HTERT RPE-1 (cell line): ENCODE measurements around the gene CCNG2.

Source experiments
- in situ Hi-C: fragments of 300-500 bp; cut with MboI; formaldehyde crosslinking; loops from 4 replicates; pipeline ENCODE4 v1.14.3; 2020; ENCODE audit warnings: low sequenced_read_pairs

Gene CCNG2

DNA sequence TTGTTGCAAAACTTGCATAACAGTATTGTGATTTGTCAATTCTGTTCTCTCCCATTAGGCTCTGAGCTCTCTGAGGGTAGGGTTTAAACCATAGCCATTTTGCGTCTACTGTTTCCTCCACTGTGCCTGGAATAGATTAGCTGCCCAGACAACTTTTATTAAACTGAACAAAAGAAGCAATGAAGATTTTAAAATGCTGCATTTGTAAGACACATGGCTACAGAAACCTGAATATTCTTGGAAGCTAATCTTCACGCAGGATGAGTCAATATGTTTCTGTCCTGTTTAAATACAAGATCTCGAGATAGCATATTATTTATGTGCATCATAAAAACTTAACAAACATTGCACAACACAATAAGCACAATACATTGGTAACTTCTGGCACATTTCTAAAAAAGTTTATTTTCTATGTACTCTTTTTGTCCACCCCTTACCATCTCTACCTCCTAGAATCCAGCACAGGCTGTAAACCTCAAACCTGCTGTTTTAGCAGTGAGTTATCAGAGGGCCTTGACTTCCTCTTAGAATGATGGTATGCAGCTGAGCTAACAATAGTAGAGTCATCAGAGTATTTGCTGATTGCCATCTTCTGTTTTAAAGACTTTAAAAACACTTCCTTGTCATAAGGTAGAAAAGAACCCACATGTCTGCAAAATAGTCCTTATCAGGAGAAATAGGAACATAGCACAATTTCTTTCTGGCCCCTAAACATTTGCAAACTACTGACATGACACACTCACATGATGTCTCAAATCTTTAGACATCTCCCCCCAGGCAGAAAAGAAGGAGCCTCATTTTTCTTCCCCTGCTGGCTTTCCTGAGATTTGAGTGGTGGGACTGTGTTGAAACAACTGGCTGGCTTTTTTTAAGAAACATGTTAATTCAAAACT, 10.6 kb upstream of the CCNG2 start:
- in situ Hi-C loops: no loop called here

DNA sequence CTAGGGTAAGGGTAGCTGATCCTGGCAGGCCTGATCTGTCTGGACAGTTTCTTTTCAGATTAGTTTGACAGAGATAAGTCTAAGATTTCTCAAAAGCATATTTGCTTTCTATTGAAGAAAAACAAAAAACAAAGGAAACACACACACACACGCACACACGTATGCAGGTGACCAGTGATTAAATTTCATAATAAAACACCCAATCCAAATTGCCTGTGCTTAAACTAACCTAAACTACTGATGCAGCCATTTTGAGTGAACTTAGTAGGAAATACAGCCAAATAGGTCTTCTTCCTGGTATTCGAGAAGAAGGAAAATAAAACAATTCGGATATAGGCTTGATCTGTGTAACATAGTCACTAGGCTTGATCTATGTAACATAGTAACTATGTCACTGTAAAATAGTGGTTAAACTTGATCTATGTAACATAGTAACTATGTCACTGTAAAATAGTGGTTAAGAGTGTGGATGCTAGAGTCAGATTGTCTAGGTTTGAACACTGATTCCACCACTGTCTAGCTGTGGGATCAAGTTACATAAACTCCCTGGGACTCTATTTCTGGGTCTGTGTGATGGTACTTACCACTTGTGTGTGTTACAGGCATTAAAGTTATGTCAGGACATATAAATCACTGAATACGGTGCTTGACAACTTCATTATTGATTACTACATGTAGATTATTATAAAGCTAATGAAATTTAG, 9.8 kb upstream of the CCNG2 start:
- in situ Hi-C loops: no loop called here

DNA sequence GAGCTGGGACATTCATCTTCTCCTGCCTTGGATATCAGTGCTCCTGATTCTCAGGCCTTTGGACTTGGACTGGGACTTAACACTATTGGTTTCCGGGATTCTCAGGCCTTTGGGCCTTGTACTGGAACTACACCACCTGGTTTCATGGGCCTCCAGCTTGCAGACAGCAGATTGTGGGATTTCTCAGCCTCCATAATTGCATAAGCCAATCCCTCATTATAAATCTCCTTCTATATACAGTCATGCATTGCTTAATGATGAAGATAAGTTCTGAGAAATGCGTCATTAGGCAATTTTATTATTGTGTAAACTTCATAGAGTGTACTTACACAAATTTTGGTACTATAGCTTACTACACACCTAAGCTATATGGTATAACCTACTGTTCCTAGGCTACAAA, 8.9 kb upstream of the CCNG2 start:
- in situ Hi-C loops: no loop called here

DNA sequence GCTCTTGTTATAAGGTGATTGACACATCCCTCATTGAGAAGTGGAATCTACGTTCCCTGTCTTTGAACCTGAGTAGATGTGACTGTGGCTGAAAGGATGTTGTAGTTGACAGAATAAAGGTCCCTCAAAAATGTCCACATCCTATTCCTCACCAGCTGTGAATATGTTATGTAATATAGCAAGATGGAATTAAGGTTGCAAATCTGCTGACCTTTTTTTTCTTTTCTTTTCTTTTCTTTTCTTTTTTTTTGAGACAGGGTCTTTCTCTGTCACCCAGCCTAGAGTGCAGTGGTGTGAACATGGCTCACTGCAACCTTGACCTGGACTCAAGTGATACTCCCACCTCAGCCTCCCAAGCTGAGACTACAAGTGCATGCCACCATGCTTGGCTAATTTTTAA, 7.2 kb upstream of the CCNG2 start:
- in situ Hi-C loops: no loop called here

DNA sequence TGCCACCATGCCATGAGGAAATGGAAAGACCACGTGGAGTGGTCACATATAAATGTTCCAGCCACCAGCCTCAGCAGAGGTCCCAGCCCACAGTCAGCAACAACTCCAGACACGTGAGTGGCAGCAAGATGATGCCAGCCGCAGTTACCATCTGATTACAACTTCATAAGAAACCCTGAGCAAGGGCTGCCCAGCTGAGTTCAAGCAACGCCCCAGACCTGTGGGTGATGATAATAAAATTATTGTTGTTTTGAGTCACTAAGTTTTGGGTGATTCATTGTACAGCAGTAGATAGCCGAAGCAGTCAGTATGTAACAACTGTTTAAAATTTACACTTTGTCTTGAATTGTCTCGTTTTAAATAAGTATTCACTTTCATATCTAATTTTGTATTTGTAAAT, 5.8 kb upstream of the CCNG2 start:
- in situ Hi-C loops: no loop called here

DNA sequence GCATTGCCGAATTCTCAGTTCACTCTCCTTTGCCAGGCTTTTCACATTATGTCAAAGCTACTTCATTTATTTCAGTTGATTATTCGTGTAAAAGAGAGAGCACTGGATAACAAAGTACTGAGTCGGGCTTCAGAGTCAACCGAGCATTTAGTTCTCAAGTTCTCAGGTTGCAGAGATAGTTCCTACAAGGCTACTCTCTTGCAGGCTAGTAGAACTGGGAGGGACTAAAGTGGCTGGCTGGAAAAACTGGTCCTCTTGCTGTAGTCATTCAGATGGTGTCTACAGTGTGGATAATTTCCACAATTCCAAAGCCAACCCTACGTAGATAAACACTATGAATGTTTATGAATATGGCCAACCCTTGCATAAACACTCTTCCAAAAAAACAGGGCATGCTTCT, 4.6 kb upstream of the CCNG2 start:
- in situ Hi-C loops: no loop called here

DNA sequence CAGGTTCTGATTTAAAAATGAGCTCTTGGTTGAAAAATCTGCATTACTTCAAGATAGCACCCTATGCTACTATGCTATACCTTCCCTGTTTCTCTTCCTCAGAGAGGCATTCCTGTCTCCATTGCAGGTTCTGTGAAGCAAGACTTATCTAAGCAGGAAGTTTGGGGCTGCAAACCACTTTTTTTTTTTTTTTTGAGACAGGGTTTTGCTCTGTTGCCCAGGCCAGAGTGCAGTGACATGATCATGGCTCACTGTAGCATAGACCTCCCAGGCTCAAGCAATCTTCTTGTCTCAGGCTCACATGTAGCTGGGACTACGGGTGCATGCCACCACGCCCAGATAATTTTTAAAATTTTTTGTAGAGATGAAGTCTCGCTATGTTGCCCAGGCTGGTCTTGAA, 4.0 kb upstream of the CCNG2 start:
- in situ Hi-C loops: no loop called here

DNA sequence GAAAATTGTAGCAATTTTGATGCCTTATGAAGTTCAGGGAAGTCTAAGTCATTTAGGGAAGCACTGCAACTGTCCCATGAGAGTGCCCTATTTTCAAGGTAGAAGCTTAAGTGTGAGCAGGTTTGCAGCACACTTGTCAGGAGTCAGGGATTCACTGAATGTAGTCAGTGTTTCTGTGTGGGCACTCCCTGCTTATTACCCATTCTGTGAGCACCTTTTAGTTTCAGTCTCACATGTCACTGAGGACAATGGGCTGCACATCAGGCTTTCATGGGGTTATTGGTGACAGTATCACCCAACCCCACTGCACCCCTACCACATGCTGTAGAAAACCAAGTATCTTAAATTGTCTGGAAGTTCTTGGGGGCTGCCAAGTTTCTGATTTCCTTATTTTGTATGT, 2.9 kb upstream of the CCNG2 start:
- in situ Hi-C loops: no loop called here

DNA sequence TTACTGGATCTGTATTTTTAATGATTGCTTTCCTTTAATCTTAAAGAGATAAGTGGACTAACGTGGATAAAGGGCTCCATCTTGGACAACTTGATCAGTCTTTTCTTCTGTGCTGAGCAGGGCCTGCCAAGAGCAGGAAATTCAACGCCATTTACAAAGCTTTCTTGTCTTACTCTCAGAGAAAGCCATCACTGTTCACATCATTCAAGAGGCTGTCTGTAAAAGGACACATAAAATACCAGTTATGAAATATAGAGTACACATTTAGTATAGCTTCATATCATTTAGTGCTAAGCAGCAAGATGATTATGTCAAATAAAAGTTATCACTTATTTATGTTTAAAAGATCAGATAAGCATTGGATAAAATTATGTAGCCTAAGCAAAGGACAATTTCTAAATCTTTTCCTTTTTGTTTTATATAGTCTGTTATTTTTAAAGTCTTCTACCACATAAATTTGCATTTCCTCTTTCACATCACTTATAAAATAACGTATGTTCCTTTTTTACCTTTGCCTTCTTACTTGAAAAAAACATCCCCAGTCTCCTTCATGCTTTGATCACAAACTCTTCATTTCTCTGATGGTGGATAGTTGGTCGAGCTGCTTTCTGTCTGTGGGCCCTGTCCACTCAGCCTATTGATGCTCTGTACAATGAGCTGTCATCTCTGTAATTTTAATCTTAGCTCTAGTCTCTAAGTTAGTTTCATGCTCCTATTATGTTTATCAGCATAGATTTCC, 2.1 kb upstream of the CCNG2 start:
- in situ Hi-C loops: no loop called here

DNA sequence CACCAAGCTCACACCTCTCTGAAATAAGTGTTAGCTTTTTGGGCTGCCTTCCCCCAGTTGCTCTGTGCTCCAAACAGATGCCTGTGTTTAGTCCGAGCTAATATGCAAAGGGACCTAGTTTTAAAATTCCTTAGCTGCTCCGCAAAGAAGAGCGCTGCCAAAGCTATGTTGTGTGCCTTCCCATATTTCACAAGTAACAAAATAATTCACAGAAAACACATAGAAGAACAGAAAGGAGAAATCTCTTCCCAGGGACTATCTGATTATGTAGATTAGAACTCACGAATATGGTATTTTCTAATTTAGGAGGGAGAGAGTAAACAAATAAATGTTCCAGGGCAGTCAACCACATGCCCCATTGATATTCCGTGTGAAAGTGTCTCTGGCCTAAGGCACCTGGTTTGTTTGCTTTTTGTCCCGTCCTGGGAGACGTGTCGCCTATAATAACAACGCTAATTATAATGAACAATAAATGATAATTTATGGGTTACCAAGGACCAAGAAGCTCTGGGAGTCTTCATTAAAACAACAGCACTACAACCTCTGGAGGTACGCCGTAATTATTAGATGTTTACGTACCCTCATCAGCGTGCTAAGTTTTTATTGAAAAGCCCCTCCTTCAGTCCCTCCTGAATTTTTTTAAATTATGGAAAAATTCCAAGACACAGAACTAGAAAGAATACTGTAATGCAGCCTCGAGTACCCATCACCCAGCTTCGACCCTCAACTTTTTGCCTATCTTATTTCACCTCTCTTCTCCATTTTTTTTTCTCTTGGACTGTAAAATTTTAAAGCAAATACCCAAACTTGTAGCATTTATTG, 1.2 kb upstream of the CCNG2 start:
- in situ Hi-C loops: no loop called here

DNA sequence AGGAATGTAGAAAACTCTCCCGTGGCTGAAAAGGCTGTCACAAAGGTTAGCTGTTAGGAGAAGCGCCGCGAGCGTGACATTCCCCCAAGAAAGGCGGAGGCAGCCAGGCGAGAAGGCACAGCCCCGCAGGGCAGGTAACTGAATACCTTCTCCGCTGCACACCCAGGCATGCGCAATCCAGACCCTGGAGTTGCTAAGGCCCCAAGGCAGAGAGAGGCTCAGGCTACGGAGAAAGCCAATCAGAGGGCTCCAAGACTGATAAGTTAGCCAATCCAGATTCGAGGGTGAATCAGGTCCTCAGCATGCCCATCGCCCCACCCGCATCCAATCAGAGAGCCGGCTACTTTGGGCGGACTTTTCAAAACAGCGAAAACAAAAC, 485 bp upstream of the CCNG2 start:
- in situ Hi-C loops: no loop called here

DNA sequence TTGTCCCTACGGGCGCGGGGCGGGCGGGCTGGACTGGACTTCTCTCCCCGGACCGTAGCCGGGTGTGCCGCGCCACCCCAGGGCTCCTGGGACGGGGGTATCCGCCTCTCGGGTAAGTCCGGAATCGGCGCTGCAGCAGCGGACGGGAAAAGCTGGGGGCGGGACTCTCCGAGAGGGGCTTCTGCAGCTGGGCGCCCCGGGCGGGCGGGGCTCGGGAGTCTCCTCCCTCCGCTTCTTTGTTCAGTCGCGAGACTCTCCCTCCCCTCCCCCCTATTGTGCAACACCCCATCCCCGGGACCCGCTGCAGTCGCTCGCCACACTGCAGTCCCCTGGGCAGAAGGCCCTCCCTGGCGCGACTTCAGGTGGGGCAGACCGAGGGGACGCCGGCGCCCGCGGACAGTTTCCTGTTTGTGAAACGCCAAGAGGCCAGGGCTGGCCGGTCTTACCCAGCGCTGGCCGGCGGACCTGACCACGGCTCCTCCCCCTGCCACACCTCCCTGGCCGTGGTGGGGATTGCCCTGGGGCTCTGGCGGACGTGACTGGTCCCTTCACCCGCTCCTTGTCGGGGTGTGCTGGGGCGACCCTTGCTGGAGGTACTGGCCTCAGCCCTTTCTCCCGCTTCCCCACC, 966 bp downstream of the CCNG2 start:
- in situ Hi-C loops: no loop called here

DNA sequence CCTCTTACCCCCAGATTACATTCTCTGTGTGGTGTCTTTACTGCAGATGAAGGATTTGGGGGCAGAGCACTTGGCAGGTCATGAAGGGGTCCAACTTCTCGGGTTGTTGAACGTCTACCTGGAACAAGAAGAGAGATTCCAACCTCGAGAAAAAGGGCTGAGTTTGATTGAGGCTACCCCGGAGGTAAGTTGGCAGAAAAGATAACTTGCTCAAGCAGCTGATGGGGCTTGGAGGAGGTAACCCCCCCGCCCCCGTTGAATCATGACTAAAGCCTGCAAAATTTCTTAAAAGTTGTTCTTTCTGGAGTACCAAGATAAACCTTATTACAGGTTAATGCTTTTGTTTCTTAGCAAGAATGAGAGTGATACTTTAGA, 1.5 kb downstream of the CCNG2 start:
- in situ Hi-C loops: no loop called here

DNA sequence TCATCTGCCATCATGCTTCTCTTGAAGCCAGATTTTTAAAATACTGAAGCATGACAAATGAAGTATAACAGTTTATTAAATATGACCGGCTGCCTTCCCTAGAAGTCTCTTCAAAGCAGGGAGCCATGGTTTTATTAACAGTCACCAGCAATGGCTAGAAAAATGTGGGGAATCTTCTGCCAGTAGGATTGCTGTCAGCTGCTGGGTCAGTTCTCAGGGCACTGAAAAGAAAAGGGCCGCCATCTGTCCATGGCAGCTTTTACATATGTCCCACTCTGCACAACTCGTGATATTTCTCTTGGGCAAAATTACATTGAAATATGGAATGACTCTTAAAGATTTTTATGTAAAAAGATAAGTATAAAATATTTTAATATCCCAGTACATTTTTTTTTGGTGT, 2.8 kb downstream of the CCNG2 start:
- in situ Hi-C loops: no loop called here

DNA sequence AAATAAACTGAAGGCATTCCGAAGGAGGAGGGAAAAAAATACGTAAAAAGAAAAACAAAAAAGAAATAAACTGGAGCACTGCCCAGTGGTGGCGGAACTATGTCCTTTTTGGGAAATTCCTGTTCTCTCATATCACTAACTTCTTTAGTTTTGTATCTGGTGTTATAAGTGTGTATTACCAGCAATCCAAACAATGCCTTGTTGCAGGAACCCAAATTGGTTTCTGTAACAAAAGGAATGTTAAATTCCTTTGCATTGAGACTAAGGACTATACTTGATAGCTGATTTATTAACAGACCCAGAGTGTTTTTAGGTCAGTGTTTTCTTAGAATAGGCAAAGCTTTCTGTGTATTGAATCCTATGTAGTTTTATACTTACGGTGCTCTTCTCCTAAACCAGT, 6.6 kb downstream of the CCNG2 start:
- in situ Hi-C loops: no loop called here

DNA sequence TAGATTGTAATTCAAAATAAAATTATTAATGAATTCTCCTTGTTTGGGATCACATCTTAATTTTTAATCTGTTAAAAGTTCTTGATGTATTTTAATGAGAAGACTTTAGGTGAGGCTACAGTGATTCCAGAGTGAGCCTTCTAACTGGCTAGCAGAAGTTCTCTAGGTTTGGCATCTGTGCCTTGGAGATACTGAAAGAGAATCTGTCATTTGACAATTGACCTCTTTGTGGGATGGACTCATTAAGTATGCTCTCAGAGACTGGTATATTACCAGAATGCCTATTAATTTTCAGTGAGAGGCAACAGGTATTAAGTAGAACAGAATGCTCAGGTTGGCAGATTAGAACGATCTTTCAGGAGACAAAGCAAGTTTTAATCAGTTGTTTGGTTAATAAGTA, 10.2 kb downstream of the CCNG2 start:
- in situ Hi-C loops: no loop called here

DNA sequence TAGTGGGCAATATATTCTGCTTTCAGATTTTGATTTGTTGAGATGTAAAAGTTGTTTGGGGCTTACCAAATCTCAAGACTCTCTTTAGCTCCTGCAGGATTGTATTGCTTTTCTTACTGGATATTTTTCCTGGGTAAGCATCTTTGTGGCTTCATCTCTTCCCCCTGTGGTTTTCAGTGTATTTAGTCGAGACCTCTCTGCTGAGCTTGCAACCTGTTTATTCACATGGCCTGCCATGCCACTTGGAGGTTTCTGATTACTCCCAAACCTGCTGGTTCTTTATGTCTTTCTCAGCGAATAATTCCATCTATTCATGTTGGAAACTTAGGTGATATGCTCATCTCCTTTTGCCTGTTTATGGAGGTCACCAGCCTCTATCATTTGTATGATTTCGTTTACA, 10.9 kb downstream of the CCNG2 start:
- in situ Hi-C loops: no loop called here

DNA sequence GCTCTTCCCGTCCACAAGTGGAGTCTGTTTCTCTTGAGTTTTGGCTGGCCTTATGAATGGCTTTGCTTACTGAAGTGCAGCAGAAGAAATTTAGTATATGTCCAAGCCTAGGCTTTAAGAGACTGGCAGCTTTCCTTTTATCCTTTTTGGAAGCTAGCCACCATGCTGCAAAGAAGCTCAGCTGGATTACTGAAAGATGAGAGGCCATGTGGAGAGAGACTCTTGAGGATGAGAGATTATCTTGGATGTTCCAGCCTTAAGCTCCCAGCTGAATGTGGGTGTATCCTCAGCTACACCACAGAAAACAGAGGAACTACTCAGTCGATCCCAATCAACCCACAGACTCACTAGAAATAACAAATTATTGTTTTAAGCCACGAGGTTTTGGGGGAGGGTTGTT, 12.5 kb downstream of the CCNG2 start:
- in situ Hi-C loops: no loop called here

DNA sequence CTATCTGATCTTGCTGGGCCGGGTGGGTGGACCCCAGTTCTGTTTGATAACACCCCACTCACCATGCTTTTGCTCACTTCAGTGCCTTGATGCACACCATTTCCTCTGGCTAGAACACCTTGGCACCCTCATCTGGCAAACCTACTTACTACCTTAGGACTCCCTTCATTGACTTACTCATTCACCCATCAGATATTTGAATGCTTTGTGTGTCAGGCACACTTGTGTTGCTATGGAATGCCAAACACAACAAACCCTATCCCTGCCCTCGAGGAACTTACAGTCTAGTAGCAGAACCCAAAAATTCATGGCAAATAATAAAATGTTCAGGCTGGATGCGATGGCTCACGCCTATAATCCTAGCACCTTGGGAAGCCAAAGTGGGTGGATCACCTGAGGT, 13.9 kb downstream of the CCNG2 start:
- in situ Hi-C loops: no loop called here

DNA sequence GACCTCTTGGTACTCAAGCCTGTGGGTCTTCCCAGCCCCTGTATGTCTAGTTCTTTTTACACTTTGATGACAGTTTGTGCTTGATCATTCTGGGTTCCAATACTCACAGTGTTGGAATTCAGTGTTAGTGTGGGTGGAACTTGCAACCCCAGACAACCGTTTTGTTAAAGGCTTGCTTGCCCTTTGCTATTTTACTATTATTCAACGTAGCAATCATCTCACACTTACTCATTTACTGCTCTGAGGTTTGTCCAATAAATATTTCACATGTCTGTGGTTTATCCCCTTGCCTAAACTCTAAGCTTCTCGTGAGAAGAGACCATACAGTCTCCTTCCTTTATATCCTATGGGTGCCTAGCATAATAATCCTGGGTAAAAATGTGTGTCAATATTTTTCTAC, 15.3 kb downstream of the CCNG2 start:
- in situ Hi-C loops: no loop called here

DNA sequence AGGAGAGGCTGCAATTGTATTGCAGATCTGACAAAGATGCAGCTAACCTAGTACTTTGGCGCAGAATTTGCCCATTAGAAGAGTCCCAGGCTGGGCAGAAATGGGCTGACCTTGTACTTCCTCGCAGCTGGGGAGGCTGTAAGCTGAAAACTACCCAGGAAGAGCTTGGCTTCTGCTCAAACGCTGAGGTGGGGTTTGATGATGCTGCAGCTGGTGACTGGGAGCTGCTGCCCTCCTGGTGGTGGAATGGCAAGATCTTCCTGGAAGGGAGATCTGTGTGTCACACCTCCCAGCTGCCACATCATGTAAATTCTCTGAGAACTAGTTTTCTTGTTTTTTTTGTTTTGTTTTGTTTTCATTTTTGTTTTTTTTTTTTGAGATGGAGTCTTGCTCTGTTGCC, 17.4 kb downstream of the CCNG2 start:
- in situ Hi-C loops: no loop called here
